T-helper 2 cell (primary cell): ENCODE results near the gene TUBGCP3.
A peak's percentile ranks its signal among the peaks of the same experiment; 100 is the strongest.

Source experiments
- DNase-seq, 5 experiments: peaks; one replicate each; pipeline versions ENCODE4 v3.0.0 to v3.0.0-alpha.2; 2012 to 2022

Gene TUBGCP3

DNA sequence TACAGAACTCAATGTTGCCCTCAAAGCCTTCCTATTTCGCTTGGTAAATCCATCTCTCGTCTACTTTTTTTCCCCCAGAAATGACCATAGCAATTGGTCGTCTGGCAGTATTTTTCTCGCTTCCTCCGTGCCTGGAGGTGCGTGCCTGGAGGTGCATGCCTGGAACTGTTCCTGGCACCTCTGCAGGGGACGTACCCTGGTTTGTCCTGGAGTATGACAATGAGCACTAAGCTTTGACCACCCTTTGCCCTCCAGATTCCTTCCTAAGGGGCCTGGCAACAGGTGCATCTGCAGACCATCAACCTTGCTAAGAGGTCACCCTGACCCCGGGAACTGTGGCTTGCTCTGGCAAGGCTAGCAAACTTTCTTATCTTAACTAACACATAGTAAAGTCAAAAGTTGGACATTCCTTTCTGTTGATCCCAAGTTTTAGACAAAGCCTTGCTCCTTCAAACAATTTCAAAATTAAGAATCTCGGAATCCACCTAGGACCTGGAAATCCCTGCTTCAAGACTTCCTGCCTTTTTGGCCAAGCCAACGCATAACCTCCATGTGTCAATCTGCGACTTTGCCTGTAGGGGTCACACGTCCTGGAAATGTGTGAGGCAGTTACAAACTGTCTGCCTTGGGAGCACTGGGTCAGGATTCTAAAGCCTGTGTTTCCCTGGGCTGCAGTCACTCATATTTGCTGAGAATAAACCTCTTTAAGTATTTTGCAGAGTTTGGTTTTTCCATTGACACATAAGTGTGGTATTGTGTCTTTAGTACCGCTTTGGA lies 28.8 kb upstream of the TUBGCP3 start:
- peak in 1 of 5 experiments; percentile 26 for DNase-seq

DNA sequence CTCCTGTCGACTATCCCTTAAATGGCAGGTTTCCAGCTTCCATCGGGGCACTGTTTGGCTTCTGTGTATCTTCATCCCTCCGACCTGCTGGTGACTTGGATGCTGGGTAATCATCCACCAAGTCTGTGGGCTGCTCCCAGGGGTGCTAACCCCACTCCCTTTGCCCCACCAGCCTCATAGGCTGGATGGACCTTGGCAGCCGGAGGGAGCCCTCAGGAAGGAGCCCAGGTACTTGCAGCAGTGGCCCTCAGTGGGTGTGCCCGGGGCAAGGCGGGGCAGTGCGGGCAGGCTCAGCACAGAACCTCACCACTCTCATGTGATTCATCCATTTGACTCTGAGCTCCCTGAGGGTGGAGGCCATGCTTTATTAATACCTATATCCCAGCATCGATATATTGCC lies 27.4 kb upstream of the TUBGCP3 start:
- DNase-seq, result no peak

DNA sequence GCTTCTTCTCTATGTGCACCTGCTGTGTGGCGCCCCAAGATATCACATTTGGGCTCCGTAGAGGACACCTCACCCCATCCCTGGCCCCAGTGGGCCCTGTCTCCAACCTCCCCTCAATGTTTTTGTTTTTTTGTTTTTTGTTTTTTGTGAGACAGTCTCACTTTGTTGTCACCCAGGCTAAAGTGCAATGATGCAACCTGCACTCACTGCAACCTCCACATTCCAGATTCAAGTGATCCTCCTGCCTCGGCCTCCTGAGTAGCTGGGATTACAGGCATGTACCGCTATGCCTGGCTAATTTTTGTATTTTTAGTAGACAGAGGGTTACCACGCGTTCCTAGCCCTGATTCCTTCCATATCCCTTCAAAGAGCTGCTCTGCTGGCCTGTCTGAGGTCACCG lies 26.9 kb upstream of the TUBGCP3 start:
- DNase-seq, result no peak

DNA sequence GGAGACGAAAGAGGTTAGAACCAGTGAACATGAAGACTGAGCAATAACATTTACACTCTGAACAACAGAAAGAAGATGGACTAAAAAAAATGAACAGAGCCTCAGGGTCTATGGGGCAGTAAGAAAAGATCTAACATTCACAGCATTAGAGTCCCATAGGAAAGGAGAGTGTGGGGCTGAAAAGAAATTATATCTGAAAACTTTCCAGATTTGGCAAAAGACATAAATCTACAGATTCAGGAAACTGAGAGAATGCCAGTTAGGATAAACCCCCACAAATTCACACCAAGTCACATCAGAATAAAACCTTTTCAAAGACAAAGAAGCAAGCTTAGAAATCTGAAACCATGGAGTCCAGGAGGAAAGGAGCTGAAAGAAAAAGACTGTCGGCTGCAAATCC lies 20.3 kb upstream of the TUBGCP3 start:
- no peak for DNase-seq

DNA sequence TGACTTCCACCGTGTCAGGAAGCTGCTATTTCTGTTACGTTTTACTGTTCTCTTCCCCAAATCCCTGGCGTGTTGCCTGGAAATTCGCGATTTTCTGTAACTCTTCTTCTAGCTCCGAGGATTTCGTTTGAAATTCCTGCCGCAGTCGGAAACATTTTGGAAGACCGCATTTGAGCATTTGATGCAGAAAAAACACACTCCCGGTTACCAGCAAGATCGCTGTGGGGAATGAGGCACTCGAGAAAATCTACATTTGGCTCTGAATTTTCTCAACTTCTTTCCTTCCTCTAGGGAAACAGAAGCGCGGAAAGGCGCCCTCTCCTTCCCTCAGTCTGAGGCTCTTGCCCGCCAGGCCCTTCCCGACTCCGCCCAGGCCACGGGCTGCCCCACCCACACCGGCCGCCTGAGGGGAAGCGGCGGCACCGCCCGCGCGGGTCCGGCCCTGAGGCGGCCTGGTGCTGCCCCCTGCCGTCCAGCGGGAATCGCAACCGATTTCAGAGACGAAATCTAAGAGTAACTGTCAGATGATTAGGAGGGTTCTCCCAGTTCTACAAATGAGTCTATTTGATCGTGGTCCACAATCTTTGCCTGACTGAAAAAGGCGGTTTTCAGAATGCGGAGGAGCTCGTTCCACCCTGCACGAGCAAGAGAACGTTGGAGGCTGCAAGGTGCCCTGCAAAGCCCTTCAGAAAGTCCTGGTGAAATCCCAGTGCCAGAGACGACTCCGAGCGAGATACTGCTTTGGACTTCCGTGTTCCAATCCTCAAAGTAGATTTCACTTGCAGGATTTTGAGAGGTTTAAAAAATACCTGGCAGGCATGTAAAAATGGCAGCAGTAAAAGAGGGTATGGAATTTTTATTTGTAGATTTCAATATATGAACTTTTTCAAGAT lies 18.4 kb upstream of the TUBGCP3 start:
- DNase-seq, result peak; percentile 63 to 83 (median 74)

DNA sequence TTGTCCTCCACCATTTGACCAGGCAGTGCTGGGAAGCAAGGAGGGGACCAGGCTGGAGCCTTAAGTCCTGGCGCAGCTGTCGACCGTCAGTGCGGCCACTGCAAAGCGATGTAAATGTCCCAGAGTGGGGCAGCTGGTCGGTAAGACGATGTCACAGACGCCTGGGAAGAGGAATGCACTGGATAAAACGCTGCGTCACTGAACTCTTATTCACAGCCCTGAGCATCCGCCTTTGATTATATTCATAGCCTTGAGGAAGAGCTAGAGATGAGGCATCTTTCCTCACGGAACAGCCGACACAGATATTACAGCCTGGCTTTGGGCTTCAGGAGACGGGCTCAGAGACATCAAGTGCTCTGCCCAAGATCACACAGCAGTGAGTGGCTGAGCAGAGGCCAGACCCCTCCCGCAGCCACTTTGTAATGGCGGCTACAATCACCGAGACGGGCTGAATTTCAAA lies 17.6 kb upstream of the TUBGCP3 start:
- DNase-seq, result no peak

DNA sequence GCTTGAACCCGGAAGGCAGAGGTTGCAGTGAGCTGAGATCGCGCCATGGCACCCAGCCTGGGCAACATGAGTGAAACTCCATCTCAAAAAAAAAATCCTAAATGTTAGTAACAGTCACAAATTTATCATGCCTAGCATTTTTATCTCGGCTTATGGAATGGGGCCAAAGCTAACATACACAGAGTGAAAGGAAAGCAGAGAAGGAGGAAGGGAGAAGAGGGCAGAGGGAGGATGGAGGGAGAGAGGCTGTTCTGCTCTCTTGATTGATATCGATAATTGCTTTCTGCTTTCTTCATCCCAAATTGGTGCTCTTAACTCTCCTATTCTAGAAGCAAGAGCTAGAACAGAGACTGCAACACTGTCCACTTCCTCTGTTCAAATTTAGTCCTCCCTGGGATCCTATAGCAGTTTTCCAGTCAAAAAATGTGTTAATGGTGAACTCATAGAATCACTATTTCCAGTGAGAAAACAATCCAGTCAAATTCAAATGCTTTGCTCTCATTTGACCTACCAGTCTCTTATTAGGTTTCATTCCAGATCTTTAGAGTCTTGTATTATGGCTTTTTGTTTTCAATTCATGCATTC lies 15.8 kb upstream of the TUBGCP3 start:
- DNase-seq, result no peak

DNA sequence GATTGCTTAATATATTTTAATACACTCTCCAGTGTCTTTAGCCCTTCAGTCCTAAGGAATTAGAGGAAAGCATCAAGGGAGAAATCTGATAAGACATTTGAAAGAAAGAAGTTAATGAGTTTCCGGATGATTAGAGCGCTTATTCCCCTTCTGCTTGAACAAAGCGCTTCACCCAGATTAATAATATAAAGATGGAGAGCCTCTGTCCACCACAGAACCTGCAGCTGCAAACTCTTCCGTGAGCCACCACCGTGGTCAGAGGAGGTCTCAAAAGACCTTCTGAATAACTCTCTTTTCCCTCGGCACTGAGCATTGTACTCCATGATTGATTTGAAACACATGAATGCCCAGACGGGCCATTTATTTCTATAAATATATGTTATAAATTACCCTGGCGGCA lies 14.2 kb upstream of the TUBGCP3 start:
- DNase-seq, result no peak

DNA sequence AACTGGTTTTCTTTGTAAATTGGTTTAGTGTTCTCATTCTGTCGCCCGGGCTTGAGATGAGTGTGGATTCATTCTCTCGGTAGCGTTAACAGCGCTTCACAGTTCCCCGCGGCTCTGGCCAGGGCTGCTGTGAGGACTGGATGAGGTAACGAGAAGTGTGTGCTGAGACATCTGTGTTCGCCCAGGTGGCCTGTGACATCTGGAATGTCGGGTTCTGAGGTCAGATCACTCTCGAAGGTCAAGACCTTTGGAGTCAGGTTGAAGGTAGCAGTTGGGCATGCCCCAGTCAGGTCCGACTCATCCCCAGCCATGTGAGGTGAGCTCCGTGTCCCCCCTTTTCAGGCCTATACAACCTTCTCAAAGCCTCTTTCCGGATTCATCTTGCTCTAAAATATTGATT lies 13.4 kb upstream of the TUBGCP3 start:
- no peak for DNase-seq

DNA sequence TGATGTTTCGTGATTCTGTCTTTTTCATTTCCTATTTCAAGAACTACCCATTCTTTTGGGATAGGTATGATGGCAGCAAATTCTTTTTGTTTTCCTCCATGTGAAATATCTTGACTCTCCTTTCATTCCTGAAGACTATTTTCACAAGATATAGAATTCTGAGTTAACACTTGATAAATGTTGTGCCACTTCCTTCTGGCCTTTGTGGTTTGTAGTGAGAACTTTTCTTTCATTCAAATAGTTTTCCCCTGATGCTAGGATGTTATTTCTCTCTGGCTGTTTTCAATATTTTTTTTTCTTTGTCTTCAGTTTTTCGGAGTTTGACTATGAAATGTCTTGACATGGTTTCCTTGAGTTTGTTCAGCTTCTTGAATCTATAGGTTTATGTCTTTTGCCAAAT lies 8.3 kb upstream of the TUBGCP3 start:
- DNase-seq, result no peak

DNA sequence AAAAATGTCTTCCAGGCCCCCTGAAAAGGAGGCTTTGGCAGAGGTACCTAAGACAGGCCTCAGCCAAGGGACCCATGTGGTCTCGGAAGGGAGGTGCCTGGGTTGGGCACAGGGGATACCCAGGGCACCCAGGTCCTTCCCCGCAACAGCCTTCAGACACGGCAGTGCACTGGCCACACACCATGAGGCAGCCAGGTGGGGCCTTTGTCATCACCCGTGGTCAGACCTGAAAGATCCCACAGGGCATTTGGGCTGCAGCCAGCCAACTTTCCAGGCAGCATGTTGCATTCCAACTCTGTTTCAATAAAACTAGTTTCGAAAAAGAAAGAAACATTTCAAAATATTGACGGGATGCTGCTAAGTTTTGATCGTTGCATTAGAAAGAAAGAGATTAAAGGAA lies 4.7 kb upstream of the TUBGCP3 start:
- DNase-seq, result no peak

DNA sequence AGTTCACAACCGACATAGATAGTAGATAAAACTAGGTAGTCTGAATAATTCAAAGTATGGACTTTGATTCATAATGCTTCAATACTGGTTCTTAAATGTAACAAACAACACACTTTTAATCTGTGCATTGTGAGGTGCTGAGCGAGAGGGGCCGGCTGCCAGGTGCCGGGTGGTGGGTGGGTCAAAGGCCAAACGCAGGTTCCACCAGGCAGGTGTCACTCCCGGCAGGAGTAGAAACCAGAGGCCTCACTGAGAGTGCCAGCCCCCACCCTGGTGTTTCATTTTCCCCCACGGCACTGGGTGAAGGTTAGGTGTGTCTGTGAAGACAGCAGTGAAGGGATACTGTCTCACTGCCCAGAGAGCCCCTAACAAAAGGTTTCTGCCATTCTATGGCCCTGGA lies 4.2 kb upstream of the TUBGCP3 start:
- no peak for DNase-seq

DNA sequence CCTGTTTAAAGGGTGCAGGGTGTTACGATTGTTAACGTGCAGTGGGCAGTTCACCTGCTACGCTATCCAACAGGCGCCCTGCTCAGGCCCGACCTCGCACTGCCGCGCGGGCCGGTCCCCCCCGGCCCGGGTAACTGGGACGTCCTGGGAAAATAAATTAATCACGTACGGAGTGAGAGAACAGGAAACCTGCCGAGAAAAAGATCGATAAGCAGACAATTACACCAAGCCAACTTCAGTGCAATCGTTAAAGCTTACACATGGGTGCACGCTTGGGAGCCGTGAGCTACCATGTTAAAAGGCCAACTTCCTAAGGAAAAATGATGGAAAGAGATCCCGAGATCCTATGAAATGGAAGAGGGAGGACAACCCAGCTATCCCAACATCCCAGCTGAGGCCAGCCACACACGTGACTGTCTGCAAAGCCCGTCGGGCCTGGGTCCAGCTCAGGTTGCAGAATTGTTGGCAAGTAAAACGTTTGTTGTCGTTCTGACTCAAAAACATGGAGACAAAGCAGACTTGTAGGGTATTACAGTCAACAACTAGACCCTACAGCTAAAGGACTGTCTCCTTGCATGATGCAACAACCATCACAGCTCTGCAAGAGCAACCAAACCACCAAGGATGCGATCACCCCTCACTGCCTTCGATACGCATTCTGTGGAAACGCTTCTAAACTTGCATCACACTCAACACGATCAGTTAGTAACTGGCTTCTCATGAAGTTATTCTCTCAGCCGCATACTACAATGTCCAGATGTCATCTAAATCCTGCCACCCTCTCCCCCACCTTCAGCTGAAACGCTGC lies 741 bp upstream of the TUBGCP3 start:
- no peak for DNase-seq

DNA sequence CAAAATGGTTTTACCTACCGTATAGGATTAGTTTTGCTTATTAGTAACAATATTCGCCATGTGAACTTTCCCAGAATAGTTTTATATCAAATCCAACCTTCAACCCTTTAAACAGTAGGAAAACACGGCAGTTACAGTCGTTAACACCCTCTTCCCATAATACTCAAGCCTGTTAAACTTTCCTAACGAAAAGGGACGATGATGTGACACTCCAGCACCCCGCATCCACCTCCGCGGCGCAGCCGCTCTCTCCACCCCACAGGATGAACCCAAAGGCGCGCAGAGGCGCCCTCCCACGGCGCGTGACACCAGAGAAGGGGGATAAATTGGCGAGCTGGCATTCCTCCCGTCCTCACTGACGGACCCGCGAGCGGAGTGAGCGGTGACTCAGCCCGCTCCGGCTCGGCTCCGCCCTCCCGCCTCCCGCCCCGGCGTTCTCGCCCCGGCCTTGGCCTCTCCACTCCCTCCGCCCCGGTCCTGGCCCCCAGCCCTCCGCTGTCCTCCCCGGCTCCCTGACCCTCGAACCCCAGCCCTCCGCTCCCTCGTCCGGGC lies 665 bp downstream of the TUBGCP3 start:
- DNase-seq, result peak; percentile 29 to 64 (median 54)

DNA sequence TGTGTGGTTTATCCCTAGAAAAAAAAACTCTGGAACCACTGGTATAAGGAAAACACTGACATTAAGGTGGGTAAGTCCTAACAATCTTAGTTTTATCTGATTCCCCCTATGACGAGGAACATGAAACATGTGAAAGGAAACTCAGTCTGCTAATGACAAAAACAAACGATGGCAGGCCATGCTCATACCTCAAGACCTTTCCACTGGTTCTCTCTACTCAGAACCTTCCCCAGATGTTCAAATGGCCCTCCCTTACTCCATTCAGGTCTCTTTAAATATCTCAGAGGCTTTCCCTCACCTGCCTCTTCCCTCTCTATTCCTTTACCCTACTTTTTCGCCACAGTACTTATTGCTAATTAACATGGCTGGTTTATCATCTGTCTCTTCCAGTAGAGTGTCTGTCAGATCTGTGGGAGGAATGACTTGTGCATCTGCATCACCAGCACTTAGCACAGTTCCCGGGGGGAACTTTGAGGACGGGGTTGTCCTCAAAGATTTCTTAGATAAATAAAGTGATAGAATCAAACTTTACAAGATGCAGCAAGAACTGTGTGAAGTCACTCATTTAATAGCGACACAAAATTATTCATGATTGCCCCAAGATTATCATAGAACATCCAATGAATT lies 1.5 kb downstream of the TUBGCP3 start:
- DNase-seq, result peak in 1 of 5 experiments; percentile 21

DNA sequence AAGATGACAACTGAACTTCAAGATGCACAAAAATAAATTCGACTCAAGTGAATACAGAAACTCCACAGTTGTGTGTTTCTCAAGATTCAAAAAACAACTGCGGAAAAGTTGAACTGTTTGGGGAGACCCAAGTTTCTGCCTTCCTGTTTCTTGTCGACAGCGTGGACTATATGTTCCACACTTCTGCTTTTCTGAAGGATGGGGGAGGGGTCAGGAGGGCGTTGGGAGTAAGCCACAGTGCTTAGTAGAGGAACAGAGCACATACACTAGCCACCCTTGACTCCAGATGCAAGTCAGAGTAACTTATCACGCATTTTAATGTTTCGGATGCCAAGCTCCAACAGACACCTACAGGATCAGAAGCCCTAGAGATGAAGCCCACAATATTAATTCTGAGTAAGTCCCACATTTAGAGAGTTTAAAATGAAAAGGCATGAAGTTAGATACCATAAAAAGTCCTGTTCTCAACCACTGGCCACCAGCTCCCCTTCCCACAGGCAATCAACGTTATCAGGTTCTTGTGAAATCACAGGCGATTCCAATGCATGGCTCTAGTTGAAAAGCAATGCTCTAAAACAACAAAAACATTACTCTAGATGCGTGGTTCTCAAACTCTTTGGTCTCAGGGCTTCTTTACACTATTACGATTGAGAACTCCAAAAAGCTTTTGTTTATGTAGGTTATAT lies 4.2 kb downstream of the TUBGCP3 start:
- DNase-seq, result no peak

DNA sequence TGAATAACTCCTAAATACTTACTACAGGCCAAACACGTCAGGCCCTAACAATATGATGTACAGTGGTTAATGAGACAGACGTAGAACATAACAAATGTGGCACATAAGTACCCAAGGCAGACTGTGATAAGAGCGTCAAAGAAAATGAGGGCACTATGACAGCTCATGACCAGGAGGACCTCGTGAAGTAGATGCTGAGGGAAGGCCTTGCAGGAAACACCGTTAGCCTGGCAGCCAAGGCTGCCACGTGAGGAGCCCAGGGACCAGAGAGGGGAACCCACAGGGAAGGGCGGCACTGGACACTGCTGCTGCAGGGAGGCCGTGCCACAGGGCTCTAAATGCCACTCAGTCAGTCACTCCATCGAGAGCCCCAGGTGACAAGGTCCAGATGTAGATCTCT lies 5.7 kb downstream of the TUBGCP3 start:
- no peak for DNase-seq

DNA sequence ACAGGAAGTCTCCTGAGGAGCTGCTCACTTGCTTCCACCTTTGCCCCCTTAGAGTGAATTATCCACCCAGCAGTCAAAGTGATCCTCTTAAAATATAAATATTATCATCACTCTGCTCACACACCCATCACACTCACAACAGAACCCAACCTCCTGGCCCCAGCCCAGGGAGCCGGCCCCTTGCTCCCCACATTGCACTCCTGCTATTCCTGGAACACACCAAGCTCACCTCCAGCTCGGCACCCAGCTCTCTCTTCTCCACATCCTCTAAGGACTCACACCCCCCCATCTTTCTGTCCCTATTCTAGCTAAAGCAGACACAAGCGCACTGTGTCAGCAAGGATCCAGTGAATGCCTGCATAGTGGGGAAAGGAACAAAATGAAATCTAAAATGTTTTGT lies 7.0 kb downstream of the TUBGCP3 start:
- no peak for DNase-seq

DNA sequence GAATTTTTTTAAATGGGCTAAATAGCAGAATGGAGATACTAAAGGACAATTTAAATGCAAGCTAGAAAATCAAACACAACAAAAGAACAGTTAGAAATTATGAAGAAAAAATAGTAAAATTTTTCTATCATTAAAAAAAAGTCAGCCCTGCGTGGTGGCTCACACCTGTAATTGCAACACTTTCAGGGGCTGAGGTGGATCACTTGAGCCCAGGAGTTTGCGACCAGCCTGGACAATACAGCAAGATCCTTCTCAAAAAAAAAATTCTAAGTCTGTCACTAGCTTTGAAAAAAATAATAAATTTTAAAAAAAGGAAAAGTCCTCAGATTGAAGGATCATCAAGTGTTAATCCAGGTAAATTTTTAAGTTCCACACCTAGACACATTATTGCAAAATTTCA lies 7.7 kb downstream of the TUBGCP3 start:
- DNase-seq, result no peak

DNA sequence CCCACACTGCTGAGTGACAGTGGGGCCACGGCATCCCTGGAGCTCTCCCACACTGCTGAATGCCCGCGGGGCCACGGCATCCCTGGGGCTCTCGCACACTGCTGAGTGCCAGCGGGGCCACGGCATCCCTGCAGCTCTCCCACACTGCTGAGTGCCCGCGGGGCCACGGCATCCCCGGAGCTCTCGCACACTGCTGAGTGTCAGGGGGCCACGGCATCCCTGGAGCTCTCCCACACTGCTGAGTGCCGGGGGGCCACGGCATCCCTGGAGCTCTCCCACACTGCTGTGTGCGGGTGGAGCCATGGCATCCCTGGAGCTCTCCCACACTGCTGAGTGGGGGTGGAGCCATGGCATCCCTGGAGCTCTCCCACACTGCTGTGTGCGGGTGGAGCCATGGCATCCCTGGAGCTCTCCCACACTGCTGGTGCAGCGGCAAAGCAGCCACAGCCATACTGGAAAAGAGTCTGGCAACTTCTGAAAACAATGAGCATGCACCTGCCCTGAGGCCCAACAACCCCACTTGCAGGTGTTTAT lies 8.6 kb downstream of the TUBGCP3 start:
- no peak for DNase-seq

DNA sequence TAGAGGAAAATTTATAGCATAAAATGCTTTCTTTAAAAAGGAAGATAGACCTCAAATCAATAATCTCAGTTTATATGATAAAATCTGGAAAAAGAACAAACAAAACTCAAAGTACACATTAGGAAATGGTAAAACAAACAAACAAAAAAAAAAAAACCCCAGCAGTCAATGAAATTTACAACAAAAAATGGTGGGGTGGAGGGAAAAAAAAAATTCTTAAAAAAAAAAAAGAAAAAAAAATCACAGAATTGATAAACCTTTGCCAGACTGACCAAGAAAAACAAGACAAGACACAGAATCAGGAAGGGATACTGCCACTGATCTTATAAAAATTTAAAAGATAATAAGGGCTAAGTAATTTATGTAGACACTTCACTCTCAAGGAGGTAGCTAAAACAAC lies 11.2 kb downstream of the TUBGCP3 start:
- no peak for DNase-seq
